Keratinocyte (primary cell): ENCODE results near the gene KIF18B.
A peak's percentile ranks its signal among the peaks of the same experiment; 100 is the strongest.

Source experiments
- CTCF ChIP-seq, 3 experiments: IDR thresholded peaks in 1 of 3; conservative IDR thresholded peaks in 1 of 3; optimal IDR thresholded peaks in 1 of 3; 2 replicates in 2 of 3; 3 replicates in 1 of 3; pipeline versions ENCODE3 to v1.5.1; 2011; ENCODE audit warnings: low read length in 3 of 3, mild to moderate bottlenecking in 3 of 3, moderate library complexity in 2 of 3, control low read depth in 1 of 3, inconsistent platforms in 1 of 3; ENCODE audit not compliant: insufficient read depth in 2 of 3; ENCODE audit errors: extremely low read depth in 1 of 3
- EZH2 ChIP-seq: IDR thresholded peaks from one replicate; pipeline ENCODE4 v1.6.1; 2012; ENCODE audit warnings: inconsistent platforms, mild to moderate bottlenecking, low read length, moderate library complexity

- TF ChIP-seq EZH2 (no peak), CTCF (optimal IDR thresholded peaks at IDR 0.05 in 1 of 3, IDR thresholded peaks at IDR 0.05 in 1 of 3, conservative IDR thresholded peaks at IDR 0.05 in 1 of 3; ENCODE audit: extremely low read depth in 1 of 3, insufficient read depth in 2 of 3, low read length in 3 of 3) (peak; percentile 44 to 67 (median 51))
Measured at GRCh38 chr17:44911133-44912001, 36.2 kb downstream of the KIF18B start.
